Endothelial cell of umbilical vein (primary cell): ENCODE data around the gene DIP2C. TPM values are rescaled to one million over a fixed set of nuclear protein-coding genes. Genes with fewer than 3 reads are reported as not detected.

ENCODE experiments used
- BruUV-seq: library from RNA; stranded (reverse); fragments of 400-500 nt; replicated peaks from 2 replicates; lab custom pipeline; 2021; lab: Mats Ljungman, UMichigan
- CTCF ChIA-PET: fragments of 300-600, 350-600 bp; sonication (Branson Sonifier 250); formaldehyde crosslinking; loops from one replicate; lab custom pipeline; 2021; ENCODE audit warnings: antibody characterized with exemption, inconsistent platforms; lab: Charles Lee
- POLR2A ChIA-PET: fragments of 300-600, 350-600 bp; sonication (Branson Sonifier 250); formaldehyde crosslinking; loops from one replicate; lab custom pipeline; 2021; ENCODE audit warnings: antibody characterized with exemption, inconsistent platforms; lab: Charles Lee
- DNase-seq: peaks from one replicate; pipeline ENCODE4 v3.0.0-alpha.2; 2011; ENCODE audit warnings: low read depth, low spot score
- FAIRE-seq: peaks from 2 replicates; lab custom pipeline; 2011; peaks lifted over from hg19 to GRCh38; lab: Jason Lieb, UNC
- H2AFZ ChIP-seq: 2 replicates; pipeline ENCODE4 v1.6.0; 2012; ENCODE audit warnings: low read depth, low read length, control low read depth, inconsistent platforms
- H3K27ac ChIP-seq: 2 replicates; pipeline ENCODE4 v1.5.1; 2011; ENCODE audit warnings: low read depth, mild to moderate bottlenecking, control low read depth, low read length, moderate library complexity; ENCODE audit not compliant: insufficient read depth
- H3K27me3 ChIP-seq, 2 experiments: 2 replicates each; pipeline versions ENCODE4 v1.6.0 to v1.6.1; 2011; ENCODE audit warnings: low read length in 2 of 2, mixed read lengths in 1 of 2; ENCODE audit not compliant: control insufficient read depth in 2 of 2, insufficient read depth in 2 of 2
- H3K36me3 ChIP-seq, 2 experiments: 2 replicates in 1 of 2; 3 replicates in 1 of 2; pipeline ENCODE4 v1.5.1; 2011; ENCODE audit warnings: low read length in 2 of 2, mild to moderate bottlenecking in 1 of 2, moderate library complexity in 1 of 2; ENCODE audit not compliant: control insufficient read depth in 2 of 2, insufficient read depth in 2 of 2; ENCODE audit errors: extremely low read depth in 1 of 2
- H3K4me1 ChIP-seq: 3 replicates; pipeline ENCODE4 v1.5.1; 2011; ENCODE audit warnings: mild to moderate bottlenecking, low read length; ENCODE audit not compliant: control insufficient read depth, insufficient read depth; ENCODE audit errors: extremely low read depth
- H3K4me2 ChIP-seq: 2 replicates; pipeline ENCODE4 v1.6.1; 2011; ENCODE audit warnings: low read length, control low read depth, mixed read lengths; ENCODE audit not compliant: insufficient read depth
- H3K4me3 ChIP-seq, 3 experiments: fragments of 200-600 bp in 1 of 3; sonication (generic), shearing (Covaris generic) in 1 of 3; replicated peaks in 1 of 3; 2 replicates each; pipeline ENCODE4 v1.5.1; 2011 to 2016; ENCODE audit warnings: control low read depth in 3 of 3, low read length in 3 of 3, mild to moderate bottlenecking in 2 of 3, inconsistent platforms in 1 of 3, low read depth in 1 of 3, moderate library complexity in 1 of 3; ENCODE audit not compliant: insufficient read depth in 1 of 3
- H3K79me2 ChIP-seq: 2 replicates; pipeline ENCODE4 v1.6.0; 2012; ENCODE audit warnings: low read length, inconsistent platforms; ENCODE audit not compliant: control insufficient read depth, insufficient read depth
- H3K9ac ChIP-seq: replicated peaks from 2 replicates; pipeline ENCODE3; 2011; ENCODE audit warnings: low read length, control low read depth; ENCODE audit not compliant: insufficient read depth; ENCODE audit errors: extremely low read depth
- H3K9me1 ChIP-seq: replicated peaks from 3 replicates; pipeline ENCODE4 v1.6.0; 2011; ENCODE audit warnings: mild to moderate bottlenecking, low read length; ENCODE audit not compliant: control insufficient read depth, insufficient read depth; ENCODE audit errors: extremely low read depth
- H3K9me3 ChIP-seq: replicated peaks from 2 replicates; pipeline ENCODE4 v1.5.1; 2012; ENCODE audit warnings: low read length, inconsistent platforms; ENCODE audit not compliant: control insufficient read depth, insufficient read depth
- H4K20me1 ChIP-seq: replicated peaks from 2 replicates; pipeline ENCODE3; 2011; ENCODE audit warnings: mild to moderate bottlenecking, low read length; ENCODE audit not compliant: control insufficient read depth, insufficient read depth; ENCODE audit errors: extremely low read depth
- CTCF ChIP-seq, 2 donors: IDR thresholded peaks; 1 replicate in 1 of 2; 2 replicates in 1 of 2; pipeline ENCODE4 v1.5.1; 2011; ENCODE audit warnings: low read length in 2 of 2, mild to moderate bottlenecking in 2 of 2, moderate library complexity in 2 of 2, control low read depth in 1 of 2, inconsistent platforms in 1 of 2, low read depth in 1 of 2; ENCODE audit not compliant: insufficient read depth in 1 of 2; ENCODE audit errors: extremely low read depth in 1 of 2
- EZH2 ChIP-seq: IDR thresholded peaks from 2 replicates; pipeline ENCODE4 v1.6.1; 2012; ENCODE audit warnings: borderline replicate concordance, low read depth, mild to moderate bottlenecking, moderate library complexity, low read length, inconsistent platforms; ENCODE audit not compliant: severe bottlenecking
- FOS ChIP-seq: IDR thresholded peaks from 2 replicates; pipeline ENCODE4 v1.6.1; 2011; ENCODE audit warnings: mild to moderate bottlenecking, low read length, moderate library complexity, borderline replicate concordance; ENCODE audit not compliant: insufficient read depth
- GATA2 ChIP-seq: IDR thresholded peaks from 2 replicates; pipeline ENCODE4 v1.7.0; 2011; ENCODE audit warnings: low read depth, mild to moderate bottlenecking, moderate library complexity, mixed read lengths, low read length; ENCODE audit not compliant: insufficient read length, insufficient read depth
- JUN ChIP-seq: IDR thresholded peaks from 2 replicates; pipeline ENCODE4 v1.6.1; 2011; ENCODE audit warnings: borderline replicate concordance, low read depth; ENCODE audit not compliant: insufficient read length, insufficient read depth
- MAX ChIP-seq: IDR thresholded peaks from 2 replicates; pipeline ENCODE4 v1.6.1; 2011; ENCODE audit not compliant: insufficient read depth, insufficient read length
- MYC ChIP-seq: IDR thresholded peaks from one replicate; pipeline ENCODE4 v1.6.1; 2011; ENCODE audit warnings: mild to moderate bottlenecking, low read depth, low read length
- POLR2A ChIP-seq: IDR thresholded peaks from 2 replicates; pipeline ENCODE4 v1.6.1; 2012; ENCODE audit warnings: low read depth, mild to moderate bottlenecking, control low read depth, low read length
- POLR2AphosphoS5 ChIP-seq: IDR thresholded peaks from 2 replicates; pipeline ENCODE4 v1.6.1; 2012; ENCODE audit warnings: low read depth, mild to moderate bottlenecking, control low read depth, low read length, moderate library complexity; ENCODE audit not compliant: insufficient read depth
- dilution Hi-C: fragments of 300-500 bp; cut with MboI; formaldehyde crosslinking; loops from one replicate; pipeline ENCODE4 v1.15.0; 2019; ENCODE audit warnings: low sequenced_read_pairs; ENCODE audit not compliant: extremely low pct_ligation_motif_present
- intact Hi-C: fragments of 100-400 bp; cut with micrococcal nuclease; formaldehyde crosslinking; loops from one replicate; pipeline ENCODE4 v1.10.0; 2022
- polyA plus RNA-seq, 4 experiments: library from polyadenylated mRNA; depleted of rRNA in 3 of 4; stranded (reverse) in 3 of 4; unstranded in 1 of 4; fragments of >200 nt; gene quantifications; 2 replicates each; pipeline versions ENCODE4 v1.2.1 to v1.2.3, GENCODE V29; 2011 to 2012; ENCODE audit warnings: missing spikeins in 1 of 4
- total RNA-seq: library from RNA; stranded (reverse); gene quantifications from 2 replicates; pipeline ENCODE4 v1.2.3, GENCODE V29; 2021

The DIP2C gene
- total and polyA plus RNA-seq, 2 donors (not counting 3 experiments of a cell fraction or from before 2014, with no cell fraction given) = 3.6 to 10.7 TPM

- BruUV-seq = no TSS peak
- H3K36me3 ChIP-seq = no peaks in the 10 kb centered on the region
- no peak overlapping the region for H3K4me3 ChIP-seq
- H3K27me3 ChIP-seq = no peaks in the 10 kb centered on the region
- H3K9me3 ChIP-seq = no peaks in the 10 kb centered on the region
- no peak for TF ChIP-seq GATA2
- no peak for TF ChIP-seq MYC
- TF ChIP-seq CTCF (IDR thresholded peaks at IDR 0.05; ENCODE audit: extremely low read depth in 1 of 2, insufficient read depth in 1 of 2, low read depth in 1 of 2, low read length in 2 of 2) = no peak
- no peak for TF ChIP-seq POLR2A
- TF ChIP-seq MAX = no peak
- TF ChIP-seq JUN = no peak
- no peak for TF ChIP-seq EZH2
- TF ChIP-seq FOS = no peak
- TF ChIP-seq POLR2AphosphoS5 = no peak
- CTCF ChIA-PET = interaction anchor here (0.8 kb wide), 1 partner anchor 106 kb away, joined by 3 read pairs; no protein-coding TSS in a partner anchor
- no peak overlapping the region for H3K4me2 ChIP-seq
- dilution Hi-C loops (no loop called here), intact Hi-C loops (no loop called here)
- FAIRE-seq = no peak
- no peak for DNase-seq
- peaks cover 5% of the 10 kb centered on the region for H3K79me2 ChIP-seq
- no peaks in the 10 kb centered on the region for H4K20me1 ChIP-seq
- H3K9me1 ChIP-seq = no peaks in the 10 kb centered on the region
- H3K9ac ChIP-seq = no peak overlapping the region
- no peak overlapping the region for H2AFZ ChIP-seq
- POLR2A ChIA-PET = no interaction called here
- no peak overlapping the region for H3K27ac ChIP-seq
- H3K4me1 ChIP-seq = no peaks in the 10 kb centered on the region
These were observed 6.5 kb downstream of the DIP2C start for GRCh38 chr10:682931-683447.
